IPS-18c (cell line): ENCODE data around the gene TSPAN1.
"Not testable (repeated sequence)": the region's sequence is repeated elsewhere in the genome, so short reads cannot be mapped to it uniquely, and the experiment has no call there.

Experiments
- H3K4me3 ChIP-seq: 2 replicates; pipeline ENCODE4 v1.7.0; 2013; ENCODE audit warnings: low read depth, mild to moderate bottlenecking, low read length, moderate library complexity; ENCODE audit not compliant: insufficient read depth
- H3K9me3 ChIP-seq: one replicate; pipeline ENCODE4 v1.6.1; 2013; ENCODE audit warnings: mild to moderate bottlenecking, low read length, moderate library complexity; ENCODE audit not compliant: control insufficient read depth, insufficient read depth

Gene TSPAN1

GRCh38 chr1:46224966-46225365, 50.1 kb downstream of the TSPAN1 start:
- H3K4me3 ChIP-seq, result no peak overlapping the region
- no peaks in the 10 kb centered on the region for H3K9me3 ChIP-seq

- H3K9me3 ChIP-seq, H3K4me3 ChIP-seq: not testable (repeated sequence)
These were observed 56.3 kb downstream of the TSPAN1 start for GRCh38 chr1:46231231-46231630.
